Adrenal gland (tissue), 12 donors: Measurements from ENCODE around the gene SIX6. TPM values are rescaled to one million over a fixed set of nuclear protein-coding genes. Genes with fewer than 3 reads are reported as not detected.

Experiments
- DNase-seq, 7 donors: peaks; one replicate each; pipeline ENCODE4 v3.0.0-alpha.2; 2019 to 2020
- H3K27ac ChIP-seq, 5 donors: fragments of 200-600 bp; sonication (generic) in 4 of 5; 1 replicate in 3 of 5; 2 replicates in 2 of 5; pipeline versions ENCODE4 v1.5.1 to v1.8.0; 2016 to 2020; ENCODE audit warnings: mild to moderate bottlenecking in 1 of 5
- H3K27me3 ChIP-seq: fragments of 200-600 bp; 2 replicates; pipeline ENCODE4 v1.8.0; 2021
- H3K36me3 ChIP-seq, 2 donors: fragments of 200-600 bp; replicated peaks in 1 of 2; 1 replicate in 1 of 2; 2 replicates in 1 of 2; pipeline versions ENCODE4 v1.5.1 to v1.8.0; 2018 to 2022
- H3K4me1 ChIP-seq, 2 donors: fragments of 200-600 bp; replicated peaks in 1 of 2; 1 replicate in 1 of 2; 2 replicates in 1 of 2; pipeline versions ENCODE4 v1.5.1 to v1.8.0; 2018 to 2021
- H3K4me3 ChIP-seq, 4 donors: fragments of 200-600 bp; sonication (generic) in 3 of 4; one replicate each; pipeline ENCODE4 v1.5.1; 2016 to 2018
- H3K9me3 ChIP-seq, 3 donors: fragments of 200-600 bp; sonication (generic) in 1 of 3; replicated peaks in 1 of 3; 1 replicate in 2 of 3; 2 replicates in 1 of 3; pipeline versions ENCODE4 v1.5.1 to v1.8.0; 2016 to 2021
- CTCF ChIP-seq, 6 experiments: fragments of 450-650 bp in 4 of 6; fragments of 200-600 bp in 2 of 6; sonication (generic) in 1 of 6; IDR thresholded peaks; 1 replicate in 5 of 6; 2 replicates in 1 of 6; pipeline versions ENCODE4 v1.5.1 to v1.8.0; 2016 to 2021; ENCODE audit warnings: antibody characterized with exemption in 6 of 6, mild to moderate bottlenecking in 2 of 6, moderate library complexity in 1 of 6
- POLR2A ChIP-seq, 2 donors: fragments of 450-650 bp; IDR thresholded peaks; one replicate each; pipeline ENCODE4 v1.6.1; 2017; ENCODE audit warnings: antibody characterized with exemption in 2 of 2, mild to moderate bottlenecking in 2 of 2, moderate library complexity in 1 of 2
- WGBS, 4 donors: extraction: QIAGEN DNeasy Blood & Tissue Kit in 2 of 4; methylation state at CpG; one replicate each; pipeline versions ENCODE4 v1.1.5 to v1.1.7; 2013 to 2017; 5-methylcytosine and 5-hydroxymethylcytosine counted together
- intact Hi-C, 2 donors: fragments of 100-400 bp; cut with DNase I; formaldehyde crosslinking; loops; one replicate each; pipeline versions ENCODE4 v1.14.1 to v1.15.0; 2022 to 2023
- polyA plus RNA-seq, 3 donors: library from polyadenylated mRNA; stranded (reverse); fragments of 200-250 nt in 2 of 3; fragments of 350-450 nt in 1 of 3; fragmentation: Illumina TruSeq in 1 of 3; extraction: RNeasy Lipid Tissue Mini Kit (QIAGEN cat#74804) in 1 of 3; gene quantifications; one replicate each; pipeline ENCODE4 v1.2.3, GENCODE V29; 2013 to 2014
- total RNA-seq, 9 donors: library from RNA; depleted of rRNA in 4 of 9; stranded (reverse); fragments of >200 nt in 4 of 9; fragments of 120-200 nt in 1 of 9; fragmentation: NEBNext Ultra II Directional in 1 of 9; extraction: Animal tissue kit (Norgen Biotek cat#: 25700) in 1 of 9; gene quantifications; one replicate each; pipeline versions ENCODE4 v1.1.0 to v1.2.4, GENCODE V29; 2013 to 2023
- donor health status: healthy with polysubstance abuse.
- donor health status: Bipolar disorder and iron deficiency.
- donor health status: DM: yes; HTN: yes; CAD: no.
- donor health status: DM: no; HTN: no; CAD: no.
- donor health status: DM: no; HTN: no; CAD: no.
- donor health status: DM: yes; HTN: yes; CAD: no.

The SIX6 gene
- total and polyA plus RNA-seq, 12 donors, result 0.08 TPM; not detected in 11

DNA sequence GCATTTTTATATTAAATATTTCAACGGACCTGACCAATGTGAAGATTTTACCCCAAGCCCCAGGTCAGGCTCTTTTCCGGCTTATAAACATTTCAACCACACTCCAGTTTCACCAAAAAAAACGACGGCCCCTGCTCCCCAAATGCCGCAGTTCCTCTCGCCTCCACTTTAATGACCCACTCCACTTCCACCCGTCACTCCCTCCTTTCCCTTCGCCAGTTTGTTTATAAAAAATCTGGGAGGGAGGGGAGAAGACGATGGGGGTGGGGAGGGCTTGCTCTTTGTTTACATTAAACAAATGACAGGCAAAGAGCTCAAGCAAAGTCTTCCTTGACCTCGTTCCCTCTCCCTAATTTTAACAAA lies 5.4 kb downstream of the SIX6 start:
- H3K27ac ChIP-seq, result no peak overlapping the region
- intact Hi-C loops, result no loop called here
- TF ChIP-seq POLR2A (IDR thresholded peaks at IDR 0.05) (no peak), CTCF (IDR thresholded peaks at IDR 0.05) (no peak)
- DNase-seq, result no peak
- H3K9me3 ChIP-seq, result no peaks in the 10 kb centered on the region
- peaks cover 8 to 22% of the 10 kb centered on the region in 2 donors for H3K4me1 ChIP-seq
- H3K36me3 ChIP-seq, result no peaks in the 10 kb centered on the region
- 7 to 9% (median 8%) methylated on average over 10 of the region's 10 CpGs for WGBS, 4 donors
- H3K27me3 ChIP-seq, result peaks cover 78% of the 10 kb centered on the region
- peak overlapping the region in 1 of 4 donors; percentile 50 for H3K4me3 ChIP-seq

GRCh38 chr14:60514741-60515491 lies 6.0 kb downstream of the SIX6 start:
- peak overlapping the region in 1 of 4 donors; percentile 50 for H3K4me3 ChIP-seq
- TF ChIP-seq POLR2A (IDR thresholded peaks at IDR 0.05) (no peak), CTCF (IDR thresholded peaks at IDR 0.05) (peak in 3 of 6 experiments; percentile 5 to 31 (median 20))
- peak in 2 of 7 donors; percentile 14 to 17 for DNase-seq
- H3K27me3 ChIP-seq, result peaks cover 72% of the 10 kb centered on the region
- H3K9me3 ChIP-seq, result no peaks in the 10 kb centered on the region
- peaks cover 8 to 22% of the 10 kb centered on the region in 2 donors for H3K4me1 ChIP-seq
- intact Hi-C loops, result no loop called here
- H3K27ac ChIP-seq, result no peak overlapping the region
- 2 to 6% (median 3%) methylated on average over 18 to 79 of the region's 79 CpGs for WGBS, 4 donors
- H3K36me3 ChIP-seq, result no peaks in the 10 kb centered on the region

- WGBS, 4 donors, result 11 to 35% (median 14%) methylated on average over 16 to 66 of the region's 66 CpGs
- Histone ChIP-seq H3K27me3 (peaks cover 64% of the 10 kb centered on the region), H3K27ac (no peak overlapping the region), H3K36me3 (no peaks in the 10 kb centered on the region), H3K4me1 (peaks cover 8 to 19% of the 10 kb centered on the region in 2 donors), H3K9me3 (no peaks in the 10 kb centered on the region), H3K4me3 (peak overlapping the region in 1 of 4 donors; percentile 50)
- DNase-seq, result no peak
- intact Hi-C loops, result no loop called here
- no peak for TF ChIP-seq POLR2A (IDR thresholded peaks at IDR 0.05)
- TF ChIP-seq CTCF (IDR thresholded peaks at IDR 0.05), result no peak
These were observed 6.8 kb downstream of the SIX6 start for GRCh38 chr14:60515511-60516289.

GRCh38 chr14:60532442-60532841 lies 23.5 kb downstream of the SIX6 start:
- no peak overlapping the region for H3K27ac ChIP-seq
- H3K4me3 ChIP-seq, result no peak overlapping the region
- DNase-seq, result no peak
- no peaks in the 10 kb centered on the region for H3K27me3 ChIP-seq
- WGBS, 4 donors, result 51 to 65% (median 60%) methylated on average over 3 of the region's 3 CpGs
- H3K9me3 ChIP-seq, result no peaks in the 10 kb centered on the region
- no peaks in the 10 kb centered on the region for H3K36me3 ChIP-seq
- intact Hi-C loops, result no loop called here
- H3K4me1 ChIP-seq, result no peaks in the 10 kb centered on the region
- TF ChIP-seq POLR2A (IDR thresholded peaks at IDR 0.05) (no peak), CTCF (IDR thresholded peaks at IDR 0.05) (no peak)
